ENCODE measurements around the gene TMEM258. TPM values are rescaled to one million over a fixed set of nuclear protein-coding genes. Genes with fewer than 3 reads are reported as not detected.

The TMEM258 gene
- 170 to 298 TPM (median 191 TPM) in 5 replicates for total RNA-seq (2022; extraction: Qiagen RNA extraction)

DNA sequence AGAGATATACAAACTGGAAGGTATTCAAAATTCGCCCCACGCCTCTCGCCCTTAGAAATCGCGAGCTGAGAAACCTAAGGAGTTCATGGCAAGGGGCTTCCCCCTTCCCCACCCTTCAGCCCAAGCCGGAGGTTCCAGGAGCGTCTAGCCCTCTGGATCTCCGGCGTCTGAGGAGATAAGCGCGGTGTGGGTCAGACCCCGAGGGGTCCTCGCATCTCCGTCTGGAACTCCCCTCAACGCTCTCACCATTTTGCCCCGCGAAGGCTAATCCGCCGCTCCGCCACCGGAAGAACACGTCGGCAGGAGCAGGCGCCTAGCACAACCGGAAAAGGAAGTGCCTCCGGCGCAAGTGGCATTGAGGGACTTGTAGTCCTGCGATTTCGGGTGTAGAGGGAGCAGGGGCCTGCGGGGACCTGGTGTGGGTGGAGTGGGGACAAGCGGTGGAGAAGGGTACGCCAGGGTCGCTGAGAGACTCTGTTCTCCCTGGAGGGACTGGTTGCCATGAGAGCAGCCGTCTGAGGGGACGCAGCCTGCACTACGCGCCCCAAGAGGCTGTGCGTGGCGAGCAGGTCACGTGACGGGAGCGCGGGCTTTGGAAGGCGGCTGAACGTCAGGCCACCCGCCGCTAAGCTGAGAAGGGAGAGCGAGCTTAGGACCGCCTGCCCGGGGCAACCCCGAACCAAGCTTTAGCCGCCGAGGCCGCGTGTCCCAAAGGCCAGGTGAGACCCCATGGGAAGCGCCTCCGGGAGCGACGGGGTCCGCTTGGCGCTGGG lies at the start of gene TMEM258, which contains the start of gene FEN1:
TMEM258 (minus strand) TSS at position 290 of the 773 bp plus-strand sequence; CDS start at position 249, 41 bp downstream.
FEN1 (plus strand) TSS at position 602 of the 773 bp plus-strand sequence. CDS start 2,451 bp downstream, outside the sequence.

DNA sequence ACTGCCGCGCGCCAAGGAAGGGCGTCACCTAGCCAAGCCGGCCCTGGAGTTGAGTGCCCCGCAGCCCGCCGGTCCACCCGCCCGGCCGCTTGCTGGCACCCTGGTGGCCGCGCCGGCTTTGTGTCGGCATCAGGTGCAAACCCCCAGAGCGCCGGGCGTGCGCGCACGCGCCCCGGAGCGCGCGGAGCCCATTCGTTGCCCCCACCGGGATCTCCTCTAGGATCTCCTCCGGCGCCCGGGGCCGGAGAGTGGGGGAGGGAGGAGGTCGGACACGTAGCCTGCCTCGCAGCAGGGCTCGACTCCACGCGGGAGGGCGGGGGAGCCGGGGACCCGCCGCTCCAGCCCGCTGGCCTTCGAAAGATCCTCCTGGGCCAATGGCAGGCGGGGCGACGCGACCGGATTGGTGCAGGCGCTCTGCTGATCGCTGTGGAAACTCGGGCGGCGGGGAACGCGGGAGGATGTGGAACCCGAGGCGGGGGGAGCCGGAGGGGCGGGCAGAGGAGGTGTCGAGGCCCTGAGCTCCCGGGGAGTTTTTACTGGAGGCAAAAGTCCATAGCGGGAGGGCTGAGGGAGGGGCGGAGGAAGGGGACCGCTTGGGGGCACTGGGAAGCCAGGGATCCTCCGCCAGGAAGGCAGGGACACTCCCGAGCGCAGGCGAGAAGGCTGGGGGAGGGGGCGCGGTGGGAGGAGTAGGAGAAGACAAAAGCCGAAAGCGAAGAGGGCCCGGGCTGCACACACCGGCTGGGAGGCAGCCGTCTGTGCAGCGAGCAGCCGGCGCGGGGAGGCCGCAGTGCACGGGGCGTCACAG lies 35.4 kb upstream of the TMEM258 start, which contains the start of gene FADS2:
FADS2 (plus strand) TSS at position 730 of the 808 bp plus-strand sequence. CDS start 91 bp downstream, outside the sequence.

DNA sequence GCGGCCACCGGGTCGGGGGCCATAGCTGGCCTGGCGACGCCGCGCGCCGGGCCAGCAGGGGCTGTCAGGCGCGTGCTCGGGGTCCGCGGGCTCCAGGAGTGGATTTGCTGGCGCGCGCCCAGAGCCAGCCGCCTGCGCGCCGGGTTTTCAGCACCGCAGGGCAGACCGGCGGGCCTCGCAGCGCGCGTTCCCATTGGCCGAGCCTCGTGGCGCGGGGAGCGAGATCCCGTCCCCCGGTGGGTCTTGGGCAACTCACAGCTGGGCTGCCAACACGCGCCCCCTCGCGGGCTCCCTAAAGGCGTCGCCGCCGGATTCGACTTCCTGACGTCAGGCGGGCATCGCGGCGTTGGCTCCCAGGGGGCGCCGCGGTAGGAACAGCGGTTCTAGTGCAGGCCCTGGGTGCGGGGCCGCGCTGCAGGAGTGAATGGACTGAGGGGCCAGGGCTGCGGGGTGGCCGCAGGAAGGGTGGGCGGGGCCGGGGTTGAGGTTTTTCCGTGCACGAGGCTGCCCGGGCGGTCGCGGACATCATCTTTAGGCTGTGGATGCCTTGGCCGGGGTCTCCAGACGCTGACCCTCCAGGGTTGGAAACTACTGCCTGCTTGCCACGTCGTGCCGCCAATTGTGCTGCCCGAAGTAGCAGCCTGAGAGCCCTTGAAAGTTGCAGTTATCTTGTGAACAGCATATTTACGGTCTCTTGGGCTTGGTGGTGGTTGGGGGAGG lies 24.5 kb upstream of the TMEM258 start, which contains the start of gene FADS1:
FADS1 (minus strand) TSS at position 268 of the 720 bp plus-strand sequence; CDS start at position 194, 74 bp downstream.

DNA sequence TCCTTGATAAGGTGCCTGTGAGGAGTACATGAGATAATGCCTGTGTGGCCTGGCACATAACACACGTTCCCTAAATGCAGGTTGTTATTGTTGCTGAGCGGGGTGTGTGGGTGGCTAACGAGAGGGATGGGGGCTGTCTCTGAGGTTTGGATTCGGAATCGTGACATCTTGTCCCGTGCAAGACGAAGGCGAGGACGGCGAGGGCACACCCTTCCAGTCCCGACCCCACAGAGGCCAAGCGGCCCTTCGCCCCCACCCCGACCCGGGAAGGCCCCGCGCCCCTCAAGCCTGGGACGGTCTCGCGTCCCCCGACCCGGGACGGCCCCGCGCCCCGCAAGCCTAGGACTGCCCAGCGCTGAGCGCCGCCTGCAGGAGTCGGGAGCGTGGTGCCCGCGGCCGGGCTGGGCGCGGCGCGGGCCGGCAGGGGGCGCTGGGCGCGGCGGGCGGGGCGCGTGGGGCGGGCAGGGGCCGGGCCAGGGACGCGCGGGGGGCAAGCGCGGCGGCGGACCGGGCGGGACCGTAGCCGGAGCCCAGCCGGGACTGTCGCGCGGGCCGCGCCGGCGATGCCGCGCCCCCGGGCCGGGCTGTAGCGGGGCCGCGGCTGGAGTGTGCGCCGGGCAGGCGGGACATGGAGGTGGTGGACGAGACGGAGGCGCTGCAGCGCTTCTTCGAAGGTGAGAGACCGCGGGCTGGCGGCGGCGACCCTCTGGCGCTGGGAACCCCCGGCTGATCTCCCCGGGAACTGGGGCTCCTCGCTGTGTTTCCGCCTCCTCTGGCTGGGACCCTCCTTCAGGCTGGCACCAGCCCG lies 40.1 kb downstream of the TMEM258 start, which contains the start of gene MYRF:
MYRF (plus strand) TSS at position 520 of the 808 bp plus-strand sequence; CDS start at position 629, 109 bp downstream.

Other genes starting within 250 kb of the TMEM258 start
- 1.0 to 1.7 TPM (median 1.5 TPM) in 5 replicates for gene SYT7, start 211.5 kb downstream of the TMEM258 start, total RNA-seq (2022; extraction: Qiagen RNA extraction)
- 4.6 to 8.6 TPM (median 7.7 TPM) in 5 replicates for gene DAGLA, start 112.2 kb downstream of the TMEM258 start, total RNA-seq (2022; extraction: Qiagen RNA extraction)
- 12.7 to 21.6 TPM (median 18.9 TPM) in 5 replicates for gene MYRF, start 40.0 kb downstream of the TMEM258 start, total RNA-seq (2022; extraction: Qiagen RNA extraction)
- 91.0 to 106 TPM (median 96.1 TPM) in 5 replicates for gene FEN1, start 312 bp upstream of the TMEM258 start, total RNA-seq (2022; extraction: Qiagen RNA extraction)
- gene FADS1, start 24.4 kb upstream of the TMEM258 start, total RNA-seq (2022; extraction: Qiagen RNA extraction): 179 to 276 TPM (median 220 TPM) in 5 replicates
- 329 to 455 TPM (median 388 TPM) in 5 replicates for gene FADS2, start 35.7 kb upstream of the TMEM258 start, total RNA-seq (2022; extraction: Qiagen RNA extraction)
- gene FADS3, start 98.9 kb upstream of the TMEM258 start, total RNA-seq (2022; extraction: Qiagen RNA extraction): 55.7 to 91.5 TPM (median 78.5 TPM) in 5 replicates
- gene RAB3IL1, start 125.0 kb upstream of the TMEM258 start, total RNA-seq (2022; extraction: Qiagen RNA extraction): 17.7 to 26.3 TPM (median 21.6 TPM) in 5 replicates
- gene BEST1, start 157.8 kb upstream of the TMEM258 start, total RNA-seq (2022; extraction: Qiagen RNA extraction): 1.3 to 5.6 TPM (median 1.6 TPM) in 5 replicates
- 12,177 to 22,454 TPM (median 20,238 TPM) in 5 replicates for gene FTH1, start 175.0 kb upstream of the TMEM258 start, total RNA-seq (2022; extraction: Qiagen RNA extraction)

All from A549 treated with dexamethasone at 1 μM for 4 hours (cell line).